ENCODE measurements around the gene RMND1.
"Not testable (repeated sequence)": the region's sequence is repeated elsewhere in the genome, so short reads cannot be mapped to it uniquely, and the experiment has no call there.

Gene RMND1, protein sequence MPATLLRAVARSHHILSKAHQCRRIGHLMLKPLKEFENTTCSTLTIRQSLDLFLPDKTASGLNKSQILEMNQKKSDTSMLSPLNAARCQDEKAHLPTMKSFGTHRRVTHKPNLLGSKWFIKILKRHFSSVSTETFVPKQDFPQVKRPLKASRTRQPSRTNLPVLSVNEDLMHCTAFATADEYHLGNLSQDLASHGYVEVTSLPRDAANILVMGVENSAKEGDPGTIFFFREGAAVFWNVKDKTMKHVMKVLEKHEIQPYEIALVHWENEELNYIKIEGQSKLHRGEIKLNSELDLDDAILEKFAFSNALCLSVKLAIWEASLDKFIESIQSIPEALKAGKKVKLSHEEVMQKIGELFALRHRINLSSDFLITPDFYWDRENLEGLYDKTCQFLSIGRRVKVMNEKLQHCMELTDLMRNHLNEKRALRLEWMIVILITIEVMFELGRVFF

GRCh38 chr6:151451950-151452749 is at the start of gene RMND1:
TSS of gene RMND1 (minus strand) at chr6:151452126. CDS start at chr6:151445811, 6,315 bp downstream.
- peak; percentile 100 for DNase-seq

DNA sequence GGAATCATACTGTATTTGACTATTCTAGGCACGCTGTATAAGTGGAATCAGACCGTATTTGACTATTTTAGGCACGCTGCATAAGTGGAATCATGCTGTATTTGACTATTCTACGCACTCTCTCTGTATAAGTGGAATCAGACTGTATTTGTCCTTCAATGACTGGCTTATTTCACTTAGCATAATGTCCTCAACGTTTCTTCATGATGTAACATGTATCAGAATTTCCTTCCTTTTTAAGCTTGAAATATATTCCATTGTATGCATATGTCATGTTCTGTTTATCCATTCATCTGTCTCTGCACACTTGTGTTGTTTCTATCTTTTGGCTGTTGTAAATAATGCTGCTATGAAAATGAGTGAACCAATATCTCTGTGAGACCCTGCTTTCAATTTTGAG is 47.6 kb upstream of the RMND1 start:
- DNase-seq: no peak

GRCh38 chr6:151498327-151498726 is 46.4 kb upstream of the RMND1 start:
- no peak for DNase-seq

- no peak for DNase-seq
These were observed 46.0 kb upstream of the RMND1 start for GRCh38 chr6:151497905-151498304.

GRCh38 chr6:151495380-151495779 is 43.5 kb upstream of the RMND1 start:
- no peak for DNase-seq

- no peak for DNase-seq
These were observed 43.0 kb upstream of the RMND1 start for GRCh38 chr6:151494936-151495320.

GRCh38 chr6:151494235-151494935 is 42.5 kb upstream of the RMND1 start:
- no peak for DNase-seq

DNA sequence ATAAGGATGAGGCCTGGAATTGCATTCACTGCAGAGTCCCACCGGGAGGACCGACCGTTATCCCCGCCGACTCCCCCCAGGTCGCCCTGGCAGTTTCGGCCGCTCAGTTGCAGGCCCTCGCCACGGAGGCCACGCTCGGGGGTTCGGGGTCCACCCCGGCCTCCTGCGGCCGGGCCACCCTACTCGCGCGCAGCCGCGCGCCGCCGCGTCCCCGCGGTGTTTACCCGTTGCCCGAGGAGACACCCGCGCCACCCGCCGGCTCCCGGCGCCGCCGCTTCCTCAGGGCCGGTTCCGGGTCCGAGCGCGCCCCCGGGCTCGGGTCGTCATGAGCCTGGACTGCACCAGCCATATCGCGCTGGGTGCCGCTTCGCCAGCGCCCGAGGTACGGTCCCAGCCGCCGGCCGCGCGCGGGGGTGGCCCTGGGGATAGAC is 41.9 kb upstream of the RMND1 start, which contains the start of gene CCDC170:
TSS of gene CCDC170 (plus strand) at position 214 of the 431 bp plus-strand sequence. CDS start at position 326, 112 bp downstream.
- no peak for DNase-seq

GRCh38 chr6:151493161-151493803 is 41.4 kb upstream of the RMND1 start:
- no peak for DNase-seq

GRCh38 chr6:151490996-151491395 is 39.1 kb upstream of the RMND1 start:
- no peak for DNase-seq

DNA sequence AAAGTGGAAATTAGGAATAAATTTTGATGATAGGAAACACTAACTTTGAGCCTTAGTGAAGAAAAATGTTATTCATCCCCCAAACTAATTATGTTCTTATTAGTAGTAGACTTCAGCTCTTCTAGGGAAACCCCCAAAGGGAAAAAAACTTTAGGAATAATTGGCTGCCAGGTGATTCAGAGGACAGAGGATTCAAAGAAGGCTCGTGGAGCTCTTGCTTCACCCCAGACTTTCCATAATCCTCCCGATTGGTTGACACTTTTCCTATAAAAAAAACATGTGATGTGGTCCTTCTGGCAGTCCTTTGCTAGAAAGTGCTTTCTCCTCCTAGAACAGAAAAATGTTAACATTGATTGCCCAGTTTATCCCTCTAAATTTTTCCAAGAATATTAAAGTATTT is 36.3 kb upstream of the RMND1 start:
- no peak for DNase-seq

DNA sequence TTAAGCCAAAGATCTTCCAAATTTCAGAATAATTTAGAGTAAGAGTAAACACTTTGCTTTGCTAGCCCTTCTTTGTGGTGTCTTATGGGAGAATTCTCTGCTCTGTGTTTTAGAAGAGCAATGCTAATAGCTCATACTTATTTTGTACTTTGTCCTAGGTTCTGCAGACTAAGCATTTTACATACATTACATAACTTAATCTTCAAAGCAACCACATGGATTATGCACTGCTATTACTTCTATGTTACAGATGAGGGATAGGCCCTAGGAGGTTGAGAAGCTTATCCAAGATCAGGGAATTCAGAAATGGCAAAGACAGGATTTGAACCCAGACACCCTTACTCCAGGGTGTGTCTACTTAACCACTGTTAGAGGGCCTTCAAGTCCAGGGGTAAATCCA is 32.1 kb upstream of the RMND1 start:
- no peak for DNase-seq

DNA sequence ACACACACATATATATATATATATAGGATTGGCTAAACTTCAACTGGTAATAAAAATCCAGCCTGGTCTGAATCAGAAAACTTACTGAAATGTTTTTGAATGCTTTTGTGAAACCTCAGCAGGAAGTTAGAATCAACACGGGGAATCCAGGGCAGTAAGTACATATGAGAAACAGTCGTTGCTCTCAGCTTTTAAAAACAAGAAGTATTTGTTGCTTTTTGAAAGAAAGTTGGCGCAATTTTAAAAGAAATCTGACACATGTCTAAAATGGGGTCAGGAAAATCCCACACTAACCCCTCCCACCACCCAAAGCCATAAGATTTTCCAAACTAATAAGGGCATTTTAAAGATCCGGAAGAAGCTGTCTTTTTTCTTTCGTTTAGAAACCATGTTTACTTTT is 30.4 kb upstream of the RMND1 start:
- DNase-seq: no peak

DNA sequence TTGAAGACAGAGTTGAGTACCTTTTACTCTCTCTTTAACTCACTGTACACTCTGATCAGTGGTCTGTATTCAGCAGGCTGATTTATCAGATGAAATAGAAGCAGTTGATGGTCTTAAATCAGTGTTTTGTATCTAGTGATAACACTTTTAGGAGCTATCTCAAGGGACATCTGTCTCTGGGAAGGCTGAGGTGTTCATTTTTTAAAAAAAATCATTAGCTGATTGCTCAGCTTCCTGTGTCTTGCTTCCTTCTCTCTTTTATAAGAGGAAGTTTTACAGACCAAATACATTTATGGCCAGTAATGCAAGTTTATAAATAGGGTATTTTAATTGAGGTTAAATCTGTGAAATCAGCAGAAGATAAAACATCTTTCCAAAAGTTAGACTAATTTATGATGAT is 29.9 kb upstream of the RMND1 start:
- DNase-seq: no peak

DNA sequence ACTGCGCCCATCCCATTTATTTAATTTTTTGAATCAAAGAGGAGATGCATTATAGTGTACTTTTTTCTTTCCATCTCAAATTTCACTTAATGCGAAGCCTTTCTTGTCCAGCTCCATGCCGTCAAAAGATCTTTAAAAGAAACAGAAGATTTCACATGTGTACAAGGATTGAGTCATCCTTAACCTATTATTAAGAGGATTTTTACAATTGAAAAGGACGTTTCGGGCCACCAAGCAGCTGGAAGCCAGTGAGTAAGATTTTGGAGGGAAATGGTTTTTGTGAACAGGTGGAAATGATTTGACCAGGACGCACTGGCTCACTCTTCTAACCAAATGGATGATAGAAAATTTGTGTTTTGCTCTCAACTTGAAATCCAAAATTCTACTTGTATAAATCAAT is 26.7 kb upstream of the RMND1 start:
- no peak for DNase-seq

GRCh38 chr6:151477726-151478125 is 25.8 kb upstream of the RMND1 start:
- DNase-seq: no peak

DNA sequence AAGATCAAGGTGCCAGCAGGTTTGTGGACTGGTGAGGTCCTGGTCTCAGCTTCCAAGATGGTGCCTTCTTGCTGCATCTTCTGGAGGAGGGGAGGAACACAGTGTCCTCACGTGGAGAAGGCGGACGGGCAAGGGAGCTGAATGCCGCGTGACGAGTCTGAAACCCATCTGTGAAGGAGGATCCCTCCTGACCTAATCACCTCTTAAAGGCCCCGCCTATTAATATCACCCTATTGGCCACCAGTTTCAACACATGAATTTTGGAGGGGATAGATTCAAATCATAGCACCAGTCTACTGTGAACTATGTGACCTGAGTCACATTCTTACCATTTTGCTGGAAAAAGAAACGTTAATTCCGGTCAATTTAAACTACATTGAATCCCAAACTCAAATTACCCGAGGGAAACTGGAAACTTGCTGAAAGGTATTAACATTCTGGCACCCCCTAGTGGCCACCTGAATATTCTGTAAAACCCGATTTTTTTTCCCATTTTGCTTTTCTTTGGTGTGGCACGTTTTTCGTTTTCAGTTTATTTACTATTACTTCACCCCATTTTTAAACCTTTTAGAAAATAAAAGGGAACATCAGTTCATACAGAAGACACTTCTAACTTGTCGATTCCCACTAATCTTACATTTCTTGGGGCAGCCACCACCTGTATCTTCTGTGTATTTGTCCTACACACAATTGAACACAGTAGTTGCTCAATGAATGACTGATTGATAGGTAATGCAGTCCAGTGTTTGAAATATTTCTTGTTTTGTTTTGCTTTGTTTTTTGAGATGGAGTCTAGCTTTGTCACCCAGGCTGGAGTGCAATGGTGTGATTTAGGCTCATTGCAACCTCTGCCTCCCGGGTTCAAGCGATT is 24.0 kb upstream of the RMND1 start:
- peak; percentile 71 for DNase-seq

GRCh38 chr6:151464702-151465101 is 12.8 kb upstream of the RMND1 start:
- DNase-seq: no peak

- no peak for DNase-seq
These were observed 9.7 kb upstream of the RMND1 start for GRCh38 chr6:151461673-151462072.

GRCh38 chr6:151455751-151456398 is 3.9 kb upstream of the RMND1 start:
- not testable (repeated sequence) for DNase-seq
